ENCODE results near the gene PANK3. TPM values are rescaled to one million over a fixed set of nuclear protein-coding genes. Genes with fewer than 3 reads are reported as not detected.
A peak's percentile ranks its signal among the peaks of the same experiment; 100 is the strongest.
"Not testable (repeated sequence)": the region's sequence is repeated elsewhere in the genome, so short reads cannot be mapped to it uniquely, and the experiment has no call there.

Gene PANK3
- total RNA-seq, 1 donor from 2014 or later, result 80.4 TPM

- no peak for DNase-seq
These were observed 28.5 kb downstream of the PANK3 start for GRCh38 chr5:168550656-168551055.

- DNase-seq, result no peak
These were observed 29.6 kb downstream of the PANK3 start for GRCh38 chr5:168549554-168549953.

GRCh38 chr5:168537176-168537575 lies 42.0 kb downstream of the PANK3 start:
- DNase-seq, result no peak

GRCh38 chr5:168534351-168534750 lies 44.8 kb downstream of the PANK3 start:
- DNase-seq, result not testable (repeated sequence)

GRCh38 chr5:168531987-168532864 lies 46.9 kb downstream of the PANK3 start:
- no peak for DNase-seq

- no peak for DNase-seq
These were observed 48.0 kb downstream of the PANK3 start for GRCh38 chr5:168531191-168531590.

GRCh38 chr5:168530621-168531150 lies 48.5 kb downstream of the PANK3 start:
- DNase-seq, result no peak

- no peak for DNase-seq
These were observed 49.6 kb downstream of the PANK3 start for GRCh38 chr5:168529374-168530234.

GRCh38 chr5:168528521-168529373 lies 50.4 kb downstream of the PANK3 start, which contains the start of gene FBLL1:
Gene FBLL1 (plus strand): TSS chr5:168529305. CDS start chr5:168529505, 200 bp downstream.
- DNase-seq, result no peak

GRCh38 chr5:168527756-168528295 lies 51.3 kb downstream of the PANK3 start:
- no peak for DNase-seq

- DNase-seq, result no peak
These were observed 53.3 kb downstream of the PANK3 start for GRCh38 chr5:168525856-168526255.

- no peak for DNase-seq
These were observed 65.2 kb downstream of the PANK3 start for GRCh38 chr5:168513861-168514428.

- DNase-seq, result no peak
These were observed 76.5 kb downstream of the PANK3 start for GRCh38 chr5:168502563-168503237.

Small RNA genes lying within 50 kb of the gene (small RNA-seq; reads per million reads assigned to genes)
- gene MIR103A1 (ENCODE audit: low replicate concordance), result 1.4 reads per million, percentile 82 among the genes with 10 or more reads in this experiment

Other genes with a start within 250 kb of the PANK3 start
- 116 TPM for gene RARS1, start 92.9 kb downstream of the PANK3 start, total RNA-seq
- gene FBLL1, start 50.1 kb downstream of the PANK3 start, total RNA-seq, result 0.79 TPM

Measured in skin of body (tissue), 3 donors.